Endodermal cell (in vitro differentiated cells): ENCODE data around the gene ACOT12. TPM values are rescaled to one million over a fixed set of nuclear protein-coding genes. Genes with fewer than 3 reads are reported as not detected.

ENCODE experiments used
- DNase-seq: peaks from one replicate; pipeline ENCODE4 v3.0.0-alpha.2; 2017
- H3K27ac ChIP-seq: 2 replicates; pipeline ENCODE4 v1.5.1; 2013; ENCODE audit warnings: mild to moderate bottlenecking, low read depth, low read length, moderate library complexity
- H3K27me3 ChIP-seq: 2 replicates; pipeline ENCODE4 v1.6.1; 2013; ENCODE audit warnings: mild to moderate bottlenecking, low read length, moderate library complexity; ENCODE audit not compliant: insufficient read depth, control insufficient read depth, poor library complexity, severe bottlenecking
- H3K36me3 ChIP-seq: 2 replicates; pipeline ENCODE4 v1.7.0; 2013; ENCODE audit warnings: mild to moderate bottlenecking, low read length, moderate library complexity; ENCODE audit not compliant: control insufficient read depth, insufficient read depth
- H3K4me1 ChIP-seq: one replicate; pipeline ENCODE4 v1.7.0; 2013; ENCODE audit warnings: low read length; ENCODE audit not compliant: control insufficient read depth, insufficient read depth
- H3K4me3 ChIP-seq: 2 replicates; pipeline ENCODE4 v1.5.1; 2013; ENCODE audit warnings: mild to moderate bottlenecking, low read length, moderate library complexity
- H3K9ac ChIP-seq: 2 replicates; pipeline ENCODE4 v1.6.1; 2013; ENCODE audit warnings: mild to moderate bottlenecking, low read length, moderate library complexity; ENCODE audit not compliant: poor library complexity, severe bottlenecking; ENCODE audit errors: extremely low read depth
- H3K9me3 ChIP-seq: 2 replicates; pipeline ENCODE4 v1.6.1; 2013; ENCODE audit warnings: mild to moderate bottlenecking, low read length, moderate library complexity; ENCODE audit not compliant: control insufficient read depth
- H3K27ac Mint-ChIP-seq: 2 replicates; pipeline ENCODE4 v1.8.0; 2020; ENCODE audit warnings: mixed read lengths
- H3K27me3 Mint-ChIP-seq: 2 replicates; pipeline ENCODE4 v1.8.0; 2021; ENCODE audit warnings: mild to moderate bottlenecking, mixed read lengths; ENCODE audit not compliant: insufficient read depth
- H3K36me3 Mint-ChIP-seq: 2 replicates; pipeline ENCODE4 v1.8.0; 2020; ENCODE audit warnings: low read depth, mixed read lengths
- H3K4me1 Mint-ChIP-seq: 2 replicates; pipeline ENCODE4 v1.8.0; 2020; ENCODE audit warnings: mixed read lengths
- H3K4me3 Mint-ChIP-seq: 2 replicates; pipeline ENCODE4 v1.8.0; 2020; ENCODE audit warnings: mild to moderate bottlenecking, moderate library complexity, mixed read lengths
- H3K9me3 Mint-ChIP-seq: 2 replicates; pipeline ENCODE4 v1.8.0; 2020; ENCODE audit warnings: mild to moderate bottlenecking, mixed read lengths
- WGBS, 2 experiments: methylation state at CpG; one replicate each; pipeline versions ENCODE4 v1.1.5 to v1.1.7; 2013; ENCODE audit warnings: missing lambda C conversion rate in 2 of 2, mixed read lengths in 1 of 2; ENCODE audit not compliant: insufficient coverage in 1 of 2, insufficient read length in 1 of 2; 5-methylcytosine and 5-hydroxymethylcytosine counted together
- total RNA-seq, 2 donors: library from RNA; stranded (reverse); fragmentation: NEBNext Ultra II Directional in 1 of 2; extraction: Animal tissue kit (Norgen Biotek cat#: 25700) in 1 of 2; gene quantifications; 2 replicates in 1 of 2; 3 replicates in 1 of 2; pipeline ENCODE4 v1.2.1, GENCODE V29; 2021
- TF ChIP-seq, protein P1 (sequence below): fragments of 200-600 bp; sonication (generic); conservative IDR thresholded peaks from 2 replicates; pipeline ENCODE4 v1.5.0; 2021; ENCODE audit warnings: antibody characterized with exemption, mild to moderate bottlenecking

Gene ACOT12
- total RNA-seq, 2 donors from 2014 or later: 0.42 TPM; not detected in 1

DNA sequence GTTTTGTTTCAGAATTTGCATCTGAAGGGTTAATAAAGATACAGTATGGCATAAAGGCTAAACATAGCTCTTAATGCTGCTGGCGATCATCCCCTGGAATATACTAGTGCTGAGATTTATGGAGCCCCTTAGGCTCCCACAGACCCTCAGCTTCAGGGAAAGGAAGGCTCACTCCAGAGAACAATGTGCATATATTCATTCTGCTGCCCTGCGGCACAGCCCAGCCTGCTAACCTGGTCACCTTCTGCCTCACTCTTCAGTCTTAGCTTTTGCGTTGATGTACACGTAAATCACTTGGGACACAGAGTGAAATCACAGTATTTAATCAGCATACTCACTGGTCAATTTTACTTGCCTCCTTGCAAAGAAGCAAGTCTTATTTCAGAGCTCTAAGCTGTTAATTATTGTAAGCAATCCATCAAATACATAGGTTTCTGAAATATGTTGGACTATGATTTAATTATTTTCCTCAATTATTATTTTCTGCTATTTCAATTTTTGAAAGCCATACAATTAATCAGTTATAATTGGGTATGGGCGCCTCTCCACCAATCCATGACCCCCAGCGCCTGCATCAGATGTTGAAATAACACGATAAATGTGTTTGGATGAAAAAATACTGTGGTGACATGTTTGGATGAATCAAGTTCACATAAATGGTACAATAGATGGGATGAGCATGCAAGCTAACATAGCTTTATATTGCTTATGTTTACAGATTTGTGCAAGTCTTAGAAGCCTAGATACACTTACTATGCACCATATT, 11.4 kb upstream of the ACOT12 start:
- H3K27me3 ChIP-seq: no peaks in the 10 kb centered on the region
- peaks cover 4% of the 10 kb centered on the region for H3K9me3 Mint-ChIP-seq

DNA sequence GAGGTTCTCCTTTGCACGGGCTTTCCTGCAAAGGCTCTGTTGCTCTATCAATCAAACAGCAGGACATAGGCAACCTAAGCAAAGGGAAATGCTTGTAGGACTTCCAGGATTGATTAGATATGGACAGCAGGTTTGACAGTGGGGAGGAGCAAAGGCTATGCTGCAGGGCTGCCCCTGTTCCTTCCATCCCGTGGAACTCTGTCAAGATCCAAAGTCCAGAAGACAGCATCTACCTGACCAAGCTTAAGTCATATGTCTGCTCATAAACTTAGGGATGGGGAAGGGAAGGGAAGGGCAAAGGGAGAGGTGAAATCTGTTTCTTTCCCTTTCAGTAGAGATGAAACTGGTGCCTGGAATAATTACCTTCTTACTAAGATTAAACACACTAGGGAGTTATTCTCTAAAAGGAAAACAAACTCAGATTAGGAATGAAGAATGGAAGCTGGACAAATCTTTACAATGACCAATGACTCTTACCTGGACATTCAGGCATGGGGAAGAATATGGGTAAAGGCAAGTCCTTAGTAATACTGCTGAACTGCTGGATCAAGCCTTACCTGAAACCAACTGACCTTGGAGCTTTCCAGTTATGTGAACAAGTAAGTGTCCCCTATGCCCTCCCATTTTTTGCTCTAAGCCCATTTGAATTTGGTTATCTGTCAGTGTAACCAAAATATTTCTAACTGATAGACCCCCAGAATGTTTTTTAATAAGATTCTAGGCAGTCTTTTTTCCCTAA, 8.4 kb upstream of the ACOT12 start:
- H3K4me1 ChIP-seq: peaks cover 3% of the 10 kb centered on the region
- Mint-ChIP-seq H3K36me3 (no peaks in the 10 kb centered on the region), H3K4me3 (no peak overlapping the region), H3K27ac (no peak overlapping the region), H3K9me3 (no peaks in the 10 kb centered on the region), H3K4me1 (peaks cover 4% of the 10 kb centered on the region), H3K27me3 (peaks cover 20% of the 10 kb centered on the region)
- no peak overlapping the region for H3K9ac ChIP-seq
- no peak overlapping the region for H3K4me3 ChIP-seq
- no peaks in the 10 kb centered on the region for H3K27me3 ChIP-seq
- no peaks in the 10 kb centered on the region for H3K36me3 ChIP-seq
- no peaks in the 10 kb centered on the region for H3K9me3 ChIP-seq
- DNase-seq: no peak
- WGBS, 2 experiments: 40 to 64% methylated on average over 1 to 2 of the region's 2 CpGs
- TF ChIP-seq, protein P1, sequence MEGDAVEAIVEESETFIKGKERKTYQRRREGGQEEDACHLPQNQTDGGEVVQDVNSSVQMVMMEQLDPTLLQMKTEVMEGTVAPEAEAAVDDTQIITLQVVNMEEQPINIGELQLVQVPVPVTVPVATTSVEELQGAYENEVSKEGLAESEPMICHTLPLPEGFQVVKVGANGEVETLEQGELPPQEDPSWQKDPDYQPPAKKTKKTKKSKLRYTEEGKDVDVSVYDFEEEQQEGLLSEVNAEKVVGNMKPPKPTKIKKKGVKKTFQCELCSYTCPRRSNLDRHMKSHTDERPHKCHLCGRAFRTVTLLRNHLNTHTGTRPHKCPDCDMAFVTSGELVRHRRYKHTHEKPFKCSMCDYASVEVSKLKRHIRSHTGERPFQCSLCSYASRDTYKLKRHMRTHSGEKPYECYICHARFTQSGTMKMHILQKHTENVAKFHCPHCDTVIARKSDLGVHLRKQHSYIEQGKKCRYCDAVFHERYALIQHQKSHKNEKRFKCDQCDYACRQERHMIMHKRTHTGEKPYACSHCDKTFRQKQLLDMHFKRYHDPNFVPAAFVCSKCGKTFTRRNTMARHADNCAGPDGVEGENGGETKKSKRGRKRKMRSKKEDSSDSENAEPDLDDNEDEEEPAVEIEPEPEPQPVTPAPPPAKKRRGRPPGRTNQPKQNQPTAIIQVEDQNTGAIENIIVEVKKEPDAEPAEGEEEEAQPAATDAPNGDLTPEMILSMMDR: no peak
- H3K27ac ChIP-seq: no peak overlapping the region

More for the DNA sequence above, 11.4 kb upstream of the ACOT12 start:
- WGBS, 2 experiments: 91 to 98% methylated on average over 5 to 7 of the region's 7 CpGs
- Mint-ChIP-seq H3K27me3 (peaks cover 20% of the 10 kb centered on the region), H3K4me3 (no peak overlapping the region), H3K27ac (no peak overlapping the region), H3K4me1 (peaks cover 16% of the 10 kb centered on the region), H3K36me3 (no peaks in the 10 kb centered on the region)
- TF ChIP-seq, protein P1: no peak
- Histone ChIP-seq H3K4me1 (peaks cover 13% of the 10 kb centered on the region), H3K36me3 (no peaks in the 10 kb centered on the region), H3K4me3 (no peak overlapping the region), H3K9me3 (no peaks in the 10 kb centered on the region), H3K27ac (no peak overlapping the region), H3K9ac (no peak overlapping the region)
- no peak for DNase-seq

DNA sequence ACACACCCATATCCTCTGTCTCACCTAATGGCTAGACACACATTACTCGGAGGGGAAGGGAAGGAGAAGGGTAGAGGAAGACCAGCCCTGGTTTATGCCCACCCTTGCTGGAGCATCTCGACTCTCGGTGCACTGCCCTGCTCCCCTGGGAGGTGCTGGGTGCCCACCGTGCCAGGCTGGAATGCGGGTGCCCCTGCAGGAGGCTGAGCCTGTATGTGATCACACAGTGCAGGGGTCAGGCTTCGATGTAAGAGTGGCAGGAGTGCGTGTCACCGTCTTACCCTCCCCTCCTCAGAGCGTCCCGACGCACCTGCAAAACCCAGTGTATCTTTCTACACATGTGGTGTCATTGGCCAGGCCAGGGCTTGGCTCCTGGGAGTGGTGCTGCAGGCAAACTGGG, 7.3 kb upstream of the ACOT12 start:
- Mint-ChIP-seq H3K27me3 (peaks cover 29% of the 10 kb centered on the region), H3K4me3 (no peak overlapping the region), H3K27ac (no peak overlapping the region), H3K9me3 (no peaks in the 10 kb centered on the region), H3K36me3 (no peaks in the 10 kb centered on the region), H3K4me1 (no peaks in the 10 kb centered on the region)
- no peaks in the 10 kb centered on the region for H3K36me3 ChIP-seq
- no peaks in the 10 kb centered on the region for H3K27me3 ChIP-seq
- H3K4me3 ChIP-seq: no peak overlapping the region
- no peak for DNase-seq
- H3K4me1 ChIP-seq: peaks cover 3% of the 10 kb centered on the region
- no peaks in the 10 kb centered on the region for H3K9me3 ChIP-seq
- H3K9ac ChIP-seq: no peak overlapping the region
- H3K27ac ChIP-seq: no peak overlapping the region
- TF ChIP-seq, protein P1: no peak
- 88 to 96% methylated on average over 9 to 11 of the region's 11 CpGs for WGBS, 2 experiments
